Epithelial cell of esophagus (primary cell): ENCODE measurements around the gene IRGC.

Experiments
- DNase-seq: peaks from one replicate; pipeline ENCODE4 v3.0.0; 2010; ENCODE audit warnings: low read depth
- H3K4me3 ChIP-seq: 2 replicates; pipeline ENCODE4 v1.5.1; 2011; ENCODE audit warnings: mild to moderate bottlenecking, low read length, control low read depth
- TF ChIP-seq, protein P1 (sequence below): IDR thresholded peaks from 2 replicates; pipeline ENCODE4 v1.5.1; 2011; ENCODE audit warnings: low read depth, mild to moderate bottlenecking, low read length, control low read depth, inconsistent platforms; ENCODE audit not compliant: insufficient read depth; ENCODE audit errors: missing control alignments

The IRGC gene

DNA sequence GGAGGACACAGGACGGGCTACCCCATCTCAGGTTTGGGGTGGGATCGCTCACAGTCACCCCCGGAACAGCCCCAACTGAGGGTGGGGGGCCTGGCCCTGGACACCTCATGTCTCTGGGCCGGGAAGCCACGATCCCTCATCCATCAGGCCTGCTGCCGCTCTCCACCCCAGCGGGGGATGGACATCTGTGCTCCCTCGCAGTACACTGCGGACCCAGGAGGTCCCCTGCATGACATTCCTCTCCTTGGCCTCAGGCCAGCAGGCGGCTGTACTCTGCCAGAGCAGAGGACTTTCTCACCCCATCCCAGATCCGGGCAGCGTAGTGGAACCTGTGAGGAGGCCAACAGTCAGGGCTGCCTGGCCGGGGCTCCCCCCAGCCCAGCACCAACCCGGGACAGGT lies 15.5 kb downstream of the IRGC start:
- DNase-seq, result no peak
- TF ChIP-seq, protein P1, sequence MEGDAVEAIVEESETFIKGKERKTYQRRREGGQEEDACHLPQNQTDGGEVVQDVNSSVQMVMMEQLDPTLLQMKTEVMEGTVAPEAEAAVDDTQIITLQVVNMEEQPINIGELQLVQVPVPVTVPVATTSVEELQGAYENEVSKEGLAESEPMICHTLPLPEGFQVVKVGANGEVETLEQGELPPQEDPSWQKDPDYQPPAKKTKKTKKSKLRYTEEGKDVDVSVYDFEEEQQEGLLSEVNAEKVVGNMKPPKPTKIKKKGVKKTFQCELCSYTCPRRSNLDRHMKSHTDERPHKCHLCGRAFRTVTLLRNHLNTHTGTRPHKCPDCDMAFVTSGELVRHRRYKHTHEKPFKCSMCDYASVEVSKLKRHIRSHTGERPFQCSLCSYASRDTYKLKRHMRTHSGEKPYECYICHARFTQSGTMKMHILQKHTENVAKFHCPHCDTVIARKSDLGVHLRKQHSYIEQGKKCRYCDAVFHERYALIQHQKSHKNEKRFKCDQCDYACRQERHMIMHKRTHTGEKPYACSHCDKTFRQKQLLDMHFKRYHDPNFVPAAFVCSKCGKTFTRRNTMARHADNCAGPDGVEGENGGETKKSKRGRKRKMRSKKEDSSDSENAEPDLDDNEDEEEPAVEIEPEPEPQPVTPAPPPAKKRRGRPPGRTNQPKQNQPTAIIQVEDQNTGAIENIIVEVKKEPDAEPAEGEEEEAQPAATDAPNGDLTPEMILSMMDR, result no peak
- no peak overlapping the region for H3K4me3 ChIP-seq

DNA sequence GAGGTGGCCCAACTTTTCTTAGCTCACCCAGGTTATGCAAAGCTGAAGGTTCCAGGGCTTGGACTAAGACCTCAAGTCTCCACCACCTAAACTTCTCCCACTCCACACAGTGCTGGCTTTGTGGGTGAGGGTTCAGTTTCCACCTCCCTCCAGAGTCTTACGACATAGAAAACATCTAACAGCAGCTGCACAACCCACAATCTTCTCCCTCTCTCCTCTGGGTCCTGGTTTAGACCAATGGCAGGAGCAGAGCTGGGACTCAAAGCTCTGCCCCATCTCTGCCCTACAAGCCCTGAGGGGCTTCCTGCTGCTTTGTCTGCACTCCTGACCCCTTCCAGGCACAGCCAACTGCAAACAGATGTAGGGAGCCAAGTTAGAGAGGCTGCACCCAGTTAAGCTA lies 16.0 kb downstream of the IRGC start:
- TF ChIP-seq, protein P1, result no peak
- no peak for DNase-seq
- no peak overlapping the region for H3K4me3 ChIP-seq

DNA sequence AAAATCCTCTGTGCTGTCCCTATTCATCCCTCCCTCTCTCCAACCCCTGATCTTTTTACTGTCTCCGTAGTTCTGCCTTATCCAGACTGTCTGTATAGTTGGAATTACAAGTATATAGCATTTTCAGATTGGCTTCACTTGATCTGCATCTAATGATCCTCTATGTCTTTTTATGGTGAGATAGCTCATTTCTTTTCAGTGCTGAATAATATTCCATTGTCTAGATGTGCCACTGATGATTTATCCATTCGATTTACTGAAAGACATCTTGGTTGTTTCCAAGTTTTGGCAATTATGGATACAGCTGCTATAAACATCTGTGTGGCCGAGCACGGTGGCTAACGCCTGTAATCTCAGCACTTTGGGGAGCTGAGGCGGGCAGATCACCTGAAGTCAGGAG lies 19.1 kb downstream of the IRGC start:
- no peak for DNase-seq

DNA sequence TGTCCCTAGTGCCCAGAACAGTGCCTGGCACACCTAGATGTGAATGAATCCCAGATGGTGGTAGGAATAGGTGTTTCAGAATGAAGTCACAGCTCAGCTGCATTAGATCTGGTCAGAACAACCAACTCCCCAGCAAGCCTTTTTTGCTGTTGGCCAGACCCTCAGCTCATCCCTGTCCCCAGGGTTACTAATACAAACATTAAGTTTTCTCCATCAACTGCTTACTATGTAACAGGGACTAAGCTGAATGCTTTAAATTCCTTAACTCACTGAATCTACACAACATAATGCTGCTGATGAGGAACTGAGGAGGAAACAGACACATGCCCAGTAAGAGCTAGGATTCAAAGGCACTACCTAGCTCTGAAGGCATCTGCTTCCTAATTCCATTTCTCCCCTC lies 20.1 kb downstream of the IRGC start:
- TF ChIP-seq, protein P1, result no peak
- no peak for DNase-seq
- no peak overlapping the region for H3K4me3 ChIP-seq

More for the DNA sequence above, 19.1 kb downstream of the IRGC start:
- TF ChIP-seq, protein P1, result no peak
- H3K4me3 ChIP-seq, result no peak overlapping the region

DNA sequence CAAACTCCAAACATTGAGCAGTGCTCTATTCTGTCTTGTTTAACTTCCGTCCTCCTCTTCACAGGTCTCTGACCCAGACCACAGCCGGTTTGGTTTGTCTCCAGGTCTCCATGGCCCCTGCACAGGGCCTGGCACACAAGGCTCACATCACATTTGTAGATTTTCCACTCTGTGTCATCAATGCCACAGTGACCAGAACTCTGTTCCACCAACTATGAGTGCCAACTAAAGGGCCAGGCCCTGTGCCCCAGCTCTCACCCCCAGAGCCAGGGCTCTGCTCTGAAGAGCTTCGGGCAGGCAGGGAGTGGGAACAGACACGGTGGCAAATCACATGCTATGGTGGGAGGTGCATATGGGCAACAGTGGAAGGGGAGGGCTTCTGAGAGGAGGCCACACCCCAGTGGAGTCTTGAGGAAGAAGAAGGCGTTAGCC lies 22.9 kb downstream of the IRGC start:
- DNase-seq, result no peak
- no peak overlapping the region for H3K4me3 ChIP-seq
- TF ChIP-seq, protein P1, result no peak

DNA sequence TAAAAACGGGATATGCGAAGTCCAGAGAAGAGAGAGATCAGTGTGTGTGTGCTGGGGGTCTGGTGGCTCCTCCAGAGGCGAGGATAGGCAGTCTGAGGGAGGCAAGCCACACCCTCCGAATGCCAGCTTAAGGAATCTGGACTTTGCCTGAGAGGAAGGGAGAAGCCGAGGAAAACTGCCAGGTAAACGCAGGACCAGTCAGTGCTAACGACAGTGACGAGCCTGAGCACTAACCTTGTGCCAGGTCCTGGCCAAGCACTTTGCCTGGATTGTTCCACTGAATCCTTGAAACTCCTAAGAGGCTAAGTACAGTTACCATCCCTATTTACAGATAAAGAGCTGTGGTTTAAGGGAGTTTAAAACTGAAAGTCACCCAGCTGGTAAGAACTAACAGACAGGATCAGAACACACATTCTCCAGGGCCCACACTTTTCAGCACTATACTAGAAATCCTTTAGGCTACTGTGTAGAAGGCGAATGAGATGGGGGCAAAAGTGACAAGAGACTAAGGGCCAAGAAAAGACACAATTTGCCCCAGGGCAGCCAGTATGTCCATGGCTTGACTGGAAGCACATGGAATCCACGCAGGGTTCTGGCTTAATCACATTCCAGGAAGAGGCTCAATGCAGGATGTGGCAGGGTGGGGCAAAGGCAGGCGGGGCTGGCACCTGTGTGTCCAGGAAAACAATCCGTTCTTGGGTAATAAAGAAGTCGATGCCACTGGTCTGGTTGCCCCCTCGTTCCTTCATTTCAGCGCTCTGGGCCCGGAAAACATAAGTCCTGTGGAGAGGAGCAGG lies 23.8 kb downstream of the IRGC start:
- peak; percentile 79 for DNase-seq
- TF ChIP-seq, protein P1, result no peak
- no peak overlapping the region for H3K4me3 ChIP-seq
